Osteocyte (in vitro differentiated cells): ENCODE measurements around the gene CYP39A1. TPM values are rescaled to one million over a fixed set of nuclear protein-coding genes. Genes with fewer than 3 reads are reported as not detected.

ENCODE experiments used
- DNase-seq: peaks from one replicate; pipeline ENCODE4 v3.0.0; 2021; ENCODE audit warnings: mixed read lengths; ENCODE audit not compliant: unreplicated experiment; ENCODE audit errors: extremely low spot score
- H3K27ac Mint-ChIP-seq: one replicate; pipeline ENCODE4 v1.8.0; 2021; ENCODE audit warnings: mild to moderate bottlenecking, mixed read lengths; ENCODE audit not compliant: unreplicated experiment
- H3K27me3 Mint-ChIP-seq: one replicate; pipeline ENCODE4 v1.8.0; 2021; ENCODE audit warnings: mixed read lengths; ENCODE audit not compliant: unreplicated experiment
- H3K36me3 Mint-ChIP-seq: one replicate; pipeline ENCODE4 v1.8.0; 2021; ENCODE audit warnings: mixed read lengths; ENCODE audit not compliant: unreplicated experiment
- H3K4me1 Mint-ChIP-seq: one replicate; pipeline ENCODE4 v1.8.0; 2021; ENCODE audit warnings: mixed read lengths; ENCODE audit not compliant: unreplicated experiment
- H3K4me3 Mint-ChIP-seq: one replicate; pipeline ENCODE4 v1.8.0; 2021; ENCODE audit warnings: mild to moderate bottlenecking, moderate library complexity, mixed read lengths; ENCODE audit not compliant: unreplicated experiment
- H3K9me3 Mint-ChIP-seq: one replicate; pipeline ENCODE4 v1.8.0; 2021; ENCODE audit warnings: mixed read lengths; ENCODE audit not compliant: unreplicated experiment
- total RNA-seq: library from RNA; stranded (reverse); gene quantifications from 2 replicates; pipeline ENCODE4 v1.2.1, GENCODE V29; 2021
- TF ChIP-seq, protein P1 (sequence below): fragments of 200-600 bp; sonication (generic); IDR thresholded peaks from 2 replicates; pipeline ENCODE4 v1.5.0; 2021; ENCODE audit warnings: antibody characterized with exemption, mild to moderate bottlenecking, moderate library complexity

CYP39A1 gene
- total RNA-seq, 1 donor from 2014 or later = 0.30 TPM

DNA sequence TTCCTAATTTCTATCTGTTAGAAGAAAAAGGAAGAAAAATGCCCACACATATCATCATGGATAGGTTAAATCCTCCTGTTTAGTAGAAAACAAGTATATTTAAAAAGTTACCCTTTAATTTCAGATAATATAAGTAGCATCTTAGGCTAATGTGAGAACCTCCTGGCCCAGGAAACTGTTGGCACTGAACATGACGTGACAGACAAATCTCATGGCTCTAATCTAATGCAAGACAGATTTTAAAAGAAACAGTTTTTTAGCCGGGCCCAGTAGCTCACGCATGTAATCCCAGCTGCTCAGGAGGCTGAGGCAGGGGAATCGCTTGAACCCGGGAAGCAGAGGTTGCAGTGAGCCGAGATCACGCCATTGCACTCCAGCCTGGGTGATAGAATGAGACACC, 22.9 kb downstream of the CYP39A1 start:
- H3K27me3 Mint-ChIP-seq = peaks cover 31% of the 10 kb centered on the region
- TF ChIP-seq, protein P1, sequence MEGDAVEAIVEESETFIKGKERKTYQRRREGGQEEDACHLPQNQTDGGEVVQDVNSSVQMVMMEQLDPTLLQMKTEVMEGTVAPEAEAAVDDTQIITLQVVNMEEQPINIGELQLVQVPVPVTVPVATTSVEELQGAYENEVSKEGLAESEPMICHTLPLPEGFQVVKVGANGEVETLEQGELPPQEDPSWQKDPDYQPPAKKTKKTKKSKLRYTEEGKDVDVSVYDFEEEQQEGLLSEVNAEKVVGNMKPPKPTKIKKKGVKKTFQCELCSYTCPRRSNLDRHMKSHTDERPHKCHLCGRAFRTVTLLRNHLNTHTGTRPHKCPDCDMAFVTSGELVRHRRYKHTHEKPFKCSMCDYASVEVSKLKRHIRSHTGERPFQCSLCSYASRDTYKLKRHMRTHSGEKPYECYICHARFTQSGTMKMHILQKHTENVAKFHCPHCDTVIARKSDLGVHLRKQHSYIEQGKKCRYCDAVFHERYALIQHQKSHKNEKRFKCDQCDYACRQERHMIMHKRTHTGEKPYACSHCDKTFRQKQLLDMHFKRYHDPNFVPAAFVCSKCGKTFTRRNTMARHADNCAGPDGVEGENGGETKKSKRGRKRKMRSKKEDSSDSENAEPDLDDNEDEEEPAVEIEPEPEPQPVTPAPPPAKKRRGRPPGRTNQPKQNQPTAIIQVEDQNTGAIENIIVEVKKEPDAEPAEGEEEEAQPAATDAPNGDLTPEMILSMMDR = no peak
- H3K9me3 Mint-ChIP-seq = no peaks in the 10 kb centered on the region
- DNase-seq = no peak
- H3K27ac Mint-ChIP-seq = no peak overlapping the region
- H3K36me3 Mint-ChIP-seq = no peaks in the 10 kb centered on the region
- no peak overlapping the region for H3K4me3 Mint-ChIP-seq
- H3K4me1 Mint-ChIP-seq = peaks cover 3% of the 10 kb centered on the region

DNA sequence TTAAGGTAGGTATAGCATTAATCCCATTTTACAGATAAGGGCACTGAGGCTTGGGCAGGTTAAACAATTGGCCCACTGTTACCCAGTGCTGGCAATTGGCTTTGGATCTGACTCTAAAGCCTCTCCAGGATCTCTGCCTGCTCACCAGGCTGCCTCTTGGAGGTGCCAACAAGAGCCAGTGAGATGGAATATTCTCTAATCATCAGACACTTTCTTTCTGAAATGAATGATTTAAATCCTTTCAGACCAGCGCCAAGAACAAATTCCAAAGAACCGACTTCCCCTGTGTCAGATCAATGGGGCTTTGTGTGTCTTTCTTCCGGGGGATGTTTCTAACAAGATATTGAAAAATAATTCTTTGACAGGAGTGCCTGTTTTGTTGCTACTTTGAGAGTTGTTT, 23.6 kb downstream of the CYP39A1 start:
- TF ChIP-seq, protein P1 = no peak
- Mint-ChIP-seq H3K36me3 (no peaks in the 10 kb centered on the region), H3K9me3 (no peaks in the 10 kb centered on the region), H3K4me1 (peaks cover 3% of the 10 kb centered on the region), H3K27me3 (peaks cover 36% of the 10 kb centered on the region), H3K27ac (no peak overlapping the region), H3K4me3 (no peak overlapping the region)
- no peak for DNase-seq

DNA sequence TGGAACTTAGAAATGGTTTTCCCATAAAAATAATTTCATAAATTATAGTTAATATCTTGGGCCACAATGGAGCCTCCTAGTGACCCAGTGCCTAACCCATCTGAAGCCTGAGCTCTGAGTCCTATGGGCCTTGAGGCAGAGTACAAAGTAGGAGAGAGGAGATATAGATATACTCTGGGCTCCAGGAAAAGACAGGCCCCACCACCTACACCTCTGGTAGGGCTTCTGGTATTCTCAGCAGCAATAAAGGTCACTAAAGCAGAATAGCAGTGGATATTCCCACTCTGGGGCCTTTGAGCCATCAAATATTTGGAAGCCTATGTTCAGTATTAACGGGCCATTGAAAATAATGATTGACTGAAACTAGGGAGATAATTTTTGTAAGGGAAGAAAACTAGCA, 24.1 kb downstream of the CYP39A1 start:
- H3K4me3 Mint-ChIP-seq = no peak overlapping the region
- no peak overlapping the region for H3K27ac Mint-ChIP-seq
- H3K36me3 Mint-ChIP-seq = no peaks in the 10 kb centered on the region
- H3K9me3 Mint-ChIP-seq = no peaks in the 10 kb centered on the region
- peaks cover 3% of the 10 kb centered on the region for H3K4me1 Mint-ChIP-seq
- no peak for DNase-seq
- TF ChIP-seq, protein P1 = no peak
- peaks cover 39% of the 10 kb centered on the region for H3K27me3 Mint-ChIP-seq

DNA sequence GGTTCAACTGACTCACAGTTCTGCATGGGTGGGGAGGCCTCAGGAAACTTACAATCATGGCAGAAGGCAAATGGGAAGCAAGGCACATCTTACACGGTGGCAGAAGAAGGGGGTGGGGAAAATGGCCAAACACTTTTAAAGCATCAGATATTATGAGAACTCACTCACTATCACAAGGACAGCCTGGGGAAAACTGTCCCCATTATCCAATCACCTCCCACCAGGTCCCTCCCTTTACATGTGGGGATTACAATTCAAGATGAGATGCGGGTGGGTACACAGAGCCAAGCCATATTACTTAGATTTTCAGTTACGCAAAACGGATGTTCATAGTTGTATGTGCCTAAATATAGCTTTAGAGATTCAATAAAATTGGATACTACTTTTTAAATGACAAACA, 25.6 kb downstream of the CYP39A1 start:
- Mint-ChIP-seq H3K27me3 (peaks cover 43% of the 10 kb centered on the region), H3K9me3 (no peaks in the 10 kb centered on the region), H3K36me3 (no peaks in the 10 kb centered on the region), H3K27ac (no peak overlapping the region), H3K4me1 (peaks cover 3% of the 10 kb centered on the region), H3K4me3 (no peak overlapping the region)
- TF ChIP-seq, protein P1 = no peak
- no peak for DNase-seq

DNA sequence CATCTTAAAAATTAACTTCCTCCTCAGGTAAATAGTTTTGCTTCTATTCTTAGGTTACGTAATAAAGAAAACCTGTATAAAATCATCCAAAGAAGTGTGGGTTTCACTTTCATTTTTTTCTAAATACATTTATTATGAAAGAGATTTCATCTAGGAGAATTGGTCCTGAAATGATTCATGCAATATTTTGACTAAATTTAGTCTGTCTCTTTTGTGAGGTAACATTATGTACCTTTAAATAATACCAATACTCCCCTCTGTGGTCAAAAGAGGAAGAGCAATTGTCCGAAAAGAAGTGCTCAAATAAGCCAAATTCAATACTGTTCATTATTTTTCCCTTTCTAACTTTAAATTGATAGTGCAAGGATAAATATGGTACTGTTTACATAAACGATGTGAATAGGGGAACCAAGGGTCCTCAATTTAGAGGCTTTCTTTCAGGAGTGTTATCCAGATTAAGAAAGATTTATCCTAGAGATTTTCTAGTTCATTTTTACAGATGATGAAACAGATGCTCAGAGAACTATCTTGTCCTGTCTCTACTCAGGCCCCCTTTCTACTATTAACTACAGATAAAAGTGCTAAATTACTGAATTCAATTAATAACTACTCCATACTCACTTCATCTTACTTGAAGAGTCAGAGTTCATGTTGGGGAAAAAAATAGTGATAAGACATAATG, 26.2 kb downstream of the CYP39A1 start:
- Mint-ChIP-seq H3K36me3 (no peaks in the 10 kb centered on the region), H3K9me3 (peaks cover 3% of the 10 kb centered on the region), H3K27ac (no peak overlapping the region), H3K4me1 (peaks cover 3% of the 10 kb centered on the region), H3K27me3 (peaks cover 41% of the 10 kb centered on the region), H3K4me3 (no peak overlapping the region)
- TF ChIP-seq, protein P1 = peak; percentile 74
- DNase-seq = no peak
